Measurements from ENCODE around the gene AUH.

GRCh38 chr9:91256235-91256634 is 105.5 kb downstream of the AUH start:
- TF ChIP-seq POLR2A (IDR thresholded peaks at IDR 0.05) (no peak), CTCF (IDR thresholded peaks at IDR 0.05) (no peak)
